AG09309 (cell line): ENCODE measurements around the gene ADTRP.
"Not testable (repeated sequence)": the region's sequence is repeated elsewhere in the genome, so short reads cannot be mapped to it uniquely, and the experiment has no call there.

Experiments used
- DNase-seq: peaks from one replicate; pipeline ENCODE4 v3.0.0-alpha.2; 2010; ENCODE audit warnings: low read depth
- H3K4me3 ChIP-seq: 2 replicates; pipeline ENCODE4 v1.5.1; 2011; ENCODE audit warnings: mild to moderate bottlenecking, low read depth, low read length, moderate library complexity; ENCODE audit not compliant: control insufficient read depth
- CTCF ChIP-seq: IDR thresholded peaks from 2 replicates; pipeline ENCODE4 v1.5.1; 2011; ENCODE audit warnings: mild to moderate bottlenecking, low read depth, low read length, inconsistent platforms; ENCODE audit not compliant: insufficient read depth, control insufficient read depth; ENCODE audit errors: missing control alignments

ADTRP gene

GRCh38 chr6:11804135-11804534 is 25.5 kb upstream of the ADTRP start:
- no peak overlapping the region for H3K4me3 ChIP-seq
- no peak for TF ChIP-seq CTCF
- DNase-seq: no peak

DNA sequence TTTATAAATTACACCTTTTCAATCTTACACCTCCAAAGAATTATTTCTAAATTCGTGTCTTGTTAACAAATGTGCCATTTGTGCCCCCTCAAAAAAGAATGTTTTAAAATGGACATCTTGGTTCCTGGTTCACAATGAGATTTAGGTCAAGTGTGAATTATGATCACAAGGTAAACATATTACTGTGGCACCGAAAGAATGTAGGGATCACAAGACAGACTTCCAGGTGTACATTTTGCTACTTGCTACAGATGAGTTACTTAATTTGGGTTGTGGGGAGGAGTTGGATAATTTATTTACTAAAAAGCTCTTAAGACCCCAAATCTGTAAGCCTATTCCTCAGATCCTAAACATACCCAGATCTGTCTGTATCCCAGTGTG is 25.0 kb upstream of the ADTRP start:
- no peak for TF ChIP-seq CTCF
- DNase-seq: no peak
- no peak overlapping the region for H3K4me3 ChIP-seq

DNA sequence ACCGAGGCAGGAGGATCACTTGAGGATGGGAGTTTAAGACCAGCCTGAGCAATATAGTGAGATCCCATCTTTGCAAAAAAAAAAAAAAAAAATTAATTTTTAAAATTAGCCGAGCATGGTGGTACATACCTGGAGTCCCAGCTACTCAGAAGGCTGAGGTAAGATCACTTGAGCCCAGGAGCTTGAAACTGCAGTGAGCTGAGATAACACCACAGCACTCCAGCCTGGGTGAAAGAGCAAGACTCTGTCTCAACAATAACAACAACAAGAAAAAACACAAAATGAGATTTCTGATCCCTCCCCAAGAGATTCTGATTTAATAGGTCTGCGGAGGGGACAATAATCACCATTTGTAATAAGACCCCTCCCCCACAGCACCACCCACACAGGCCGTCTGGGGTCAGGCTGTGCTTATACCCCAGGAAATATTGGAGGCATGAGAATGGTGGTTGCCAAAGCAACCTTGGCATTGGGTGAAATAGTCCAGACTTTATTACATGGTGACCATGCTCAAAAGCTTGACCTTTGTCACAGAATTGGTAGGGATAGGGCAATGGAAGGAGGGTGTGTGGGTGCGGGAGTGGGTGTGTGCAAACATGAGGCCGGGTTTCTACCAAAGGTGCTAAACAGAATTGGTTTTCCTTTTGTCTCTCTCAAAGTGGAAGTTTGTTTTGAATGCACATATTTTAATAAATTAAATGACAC is 24.4 kb upstream of the ADTRP start:
- no peak for TF ChIP-seq CTCF
- no peak overlapping the region for H3K4me3 ChIP-seq
- DNase-seq: no peak

DNA sequence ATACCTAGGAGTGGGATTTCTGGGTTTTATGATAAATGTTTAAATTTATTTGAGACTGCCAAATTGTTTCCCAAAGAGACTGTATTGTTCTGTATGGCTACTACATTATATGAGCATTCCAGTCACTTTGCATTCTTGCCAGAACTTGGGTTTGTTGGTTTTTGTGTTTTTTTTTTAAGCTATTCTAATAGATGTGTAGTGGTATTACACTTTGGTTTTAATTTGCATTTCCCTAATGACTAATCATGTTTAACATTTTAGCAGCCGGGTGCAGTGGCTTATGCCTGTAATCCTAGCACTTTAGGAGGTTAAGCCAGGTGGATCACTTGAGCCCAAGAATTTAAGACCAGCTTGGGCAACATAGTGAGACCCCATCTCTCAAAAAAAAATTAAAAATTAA is 21.9 kb upstream of the ADTRP start:
- not testable (repeated sequence) for DNase-seq, H3K4me3 ChIP-seq

DNA sequence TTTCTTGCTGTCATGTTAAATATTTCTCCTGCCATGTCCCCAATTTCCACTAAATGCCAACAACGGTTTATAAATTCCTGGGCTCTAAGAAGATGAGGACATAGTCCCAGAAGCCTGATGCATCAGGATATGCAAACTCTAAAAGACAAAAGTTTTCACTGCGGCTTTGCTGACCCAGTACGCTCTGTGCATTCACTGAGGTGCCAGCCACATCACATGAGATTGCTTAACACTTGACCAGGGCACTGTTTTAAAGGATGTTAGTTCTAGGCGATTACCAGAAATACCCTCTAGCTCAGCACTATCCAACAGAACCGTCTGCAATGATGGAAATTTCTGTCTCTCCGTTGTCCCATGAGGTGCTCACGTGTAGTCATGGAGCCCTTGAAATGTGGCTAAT is 19.9 kb upstream of the ADTRP start:
- no peak overlapping the region for H3K4me3 ChIP-seq
- TF ChIP-seq CTCF: no peak
- DNase-seq: no peak

GRCh38 chr6:11798096-11798495 is 19.5 kb upstream of the ADTRP start:
- no peak for TF ChIP-seq CTCF
- H3K4me3 ChIP-seq: no peak overlapping the region
- DNase-seq: peak; percentile 37

- no peak for TF ChIP-seq CTCF
- no peak for DNase-seq
- H3K4me3 ChIP-seq: no peak overlapping the region
These were observed 18.2 kb upstream of the ADTRP start for GRCh38 chr6:11796829-11797228.
